T-helper 1 cell treated with Interleukin-12 subunit alpha and Interleukin-12 subunit beta and Interleukin-4 antibody, amounts not matched to agents 30 ng/mL and 1 ng/mL, for 36 hours (primary cell): ENCODE results near the gene MAP7. TPM values are rescaled to one million over a fixed set of nuclear protein-coding genes. Genes with fewer than 3 reads are reported as not detected.
"Not testable (repeated sequence)": the region's sequence is repeated elsewhere in the genome, so short reads cannot be mapped to it uniquely, and the experiment has no call there.

Experiments used
- intact Hi-C: fragments of 100-400 bp; cut with micrococcal nuclease; formaldehyde crosslinking; loops from one replicate; pipeline ENCODE4 v1.15.1; 2024
- total RNA-seq: library from RNA; stranded (reverse); gene quantifications from 2 replicates; pipeline ENCODE4 v1.2.3, GENCODE V29; 2022

Gene MAP7
- total RNA-seq, 1 donor from 2014 or later = 1.4 TPM

DNA sequence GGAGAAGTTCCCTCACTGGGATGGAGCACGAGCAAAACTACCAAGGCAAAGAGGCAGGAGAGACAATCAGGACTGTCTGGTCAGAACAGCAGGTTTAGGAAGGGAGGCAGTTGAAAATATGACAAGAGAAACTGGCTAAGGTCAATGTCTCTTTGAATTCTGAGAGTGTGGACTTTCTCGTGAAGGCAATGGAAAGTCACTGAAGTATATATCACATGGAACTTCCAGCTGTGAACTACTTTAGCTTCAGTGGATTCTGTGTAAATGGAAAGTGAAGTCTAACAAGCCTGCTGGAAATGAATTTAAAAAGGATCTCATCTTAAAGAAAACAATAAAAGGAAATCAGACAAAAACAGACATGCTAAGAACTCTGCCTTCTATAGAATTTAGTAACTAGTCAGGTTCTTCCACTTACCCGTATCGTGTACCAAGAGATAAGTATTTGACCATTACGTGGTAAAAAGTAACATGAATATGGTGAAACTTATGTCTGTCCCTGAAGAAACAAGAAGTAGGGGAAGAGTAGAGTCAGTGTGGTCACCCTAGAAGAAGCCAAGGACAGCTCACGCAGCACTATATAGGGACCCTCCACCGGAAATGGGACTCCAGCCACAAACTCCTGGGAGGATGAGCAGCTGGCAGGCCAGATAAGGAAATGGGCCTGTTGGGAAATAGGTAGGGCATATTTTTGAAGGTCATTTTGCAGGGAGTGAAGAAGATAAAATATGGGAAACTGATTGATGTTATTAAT is 123.4 kb downstream of the MAP7 start:
- intact Hi-C loops = no loop called here

DNA sequence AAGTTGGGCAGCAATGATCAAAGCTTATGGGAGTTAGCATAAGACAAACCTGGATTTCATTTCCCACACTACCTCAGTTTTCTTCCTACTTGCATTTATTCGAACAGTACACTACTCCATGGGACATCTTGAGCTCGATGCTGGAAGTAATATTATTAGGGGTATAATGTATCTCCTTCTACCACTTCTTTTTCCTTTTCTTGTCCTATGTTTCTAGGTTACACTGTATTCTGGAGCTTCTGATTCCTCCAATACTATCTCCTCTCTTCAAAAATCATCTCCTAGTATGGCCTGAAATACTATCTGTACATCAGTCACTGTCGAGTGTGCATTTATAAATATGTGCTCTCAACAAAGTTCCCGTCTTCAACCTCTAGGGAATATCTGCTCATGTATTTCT is 124.4 kb downstream of the MAP7 start:
- intact Hi-C loops = no loop called here

- intact Hi-C loops = no loop called here
Observed at GRCh38 chr6:136424901-136425300, 125.3 kb downstream of the MAP7 start.

DNA sequence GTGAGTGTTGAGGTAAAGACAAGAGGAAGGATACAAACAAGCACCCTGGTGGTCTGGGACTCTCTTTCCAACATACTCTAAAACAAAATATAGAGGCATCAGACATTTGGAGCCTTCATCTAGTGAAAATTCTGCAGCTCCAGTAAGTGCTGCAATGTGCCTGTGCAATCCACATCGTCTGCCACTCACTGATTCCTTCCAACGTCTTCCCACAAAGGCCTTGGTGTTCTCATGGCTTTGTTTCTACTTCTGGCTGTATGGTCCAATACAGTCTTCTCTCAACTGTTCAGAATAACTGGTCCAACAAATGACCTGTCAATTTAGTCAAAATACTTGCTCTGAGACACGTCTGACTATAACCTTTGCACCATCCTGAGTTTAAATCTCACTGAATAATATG is 125.8 kb downstream of the MAP7 start:
- intact Hi-C loops = no loop called here

- intact Hi-C loops = no loop called here
Observed at GRCh38 chr6:136421537-136422158, 128.6 kb downstream of the MAP7 start.

DNA sequence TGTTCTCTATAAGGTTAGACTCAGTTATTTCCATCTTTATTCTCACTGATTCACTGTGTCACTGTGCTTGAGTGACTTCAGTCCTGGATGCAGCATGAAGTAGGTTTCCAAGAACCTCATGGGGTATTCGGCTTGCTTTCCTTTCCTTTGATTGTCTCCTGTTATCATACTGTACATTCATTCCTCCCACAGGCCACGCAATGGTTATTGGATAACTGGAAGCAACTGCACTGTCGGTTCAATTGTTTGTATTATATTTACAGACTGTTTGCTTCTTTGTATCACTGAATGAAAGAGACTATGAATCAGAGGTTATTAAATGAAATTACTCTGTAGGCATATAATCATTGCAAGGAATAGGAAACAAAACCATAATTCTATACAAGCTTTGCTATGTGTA is 129.4 kb downstream of the MAP7 start:
- intact Hi-C loops = no loop called here

- intact Hi-C loops = no loop called here
Observed at GRCh38 chr6:136415351-136416007, 134.7 kb downstream of the MAP7 start.

- intact Hi-C loops = no loop called here
Observed at GRCh38 chr6:136412410-136412809, 137.8 kb downstream of the MAP7 start.

GRCh38 chr6:136411453-136412354 is 138.5 kb downstream of the MAP7 start:
- intact Hi-C loops = no loop called here

- intact Hi-C loops = no loop called here
Observed at GRCh38 chr6:136411025-136411325, 139.2 kb downstream of the MAP7 start.

- intact Hi-C loops = no loop called here
Observed at GRCh38 chr6:136410201-136411024, 139.8 kb downstream of the MAP7 start.

- intact Hi-C loops = no loop called here
Observed at GRCh38 chr6:136409597-136409996, 140.6 kb downstream of the MAP7 start.

DNA sequence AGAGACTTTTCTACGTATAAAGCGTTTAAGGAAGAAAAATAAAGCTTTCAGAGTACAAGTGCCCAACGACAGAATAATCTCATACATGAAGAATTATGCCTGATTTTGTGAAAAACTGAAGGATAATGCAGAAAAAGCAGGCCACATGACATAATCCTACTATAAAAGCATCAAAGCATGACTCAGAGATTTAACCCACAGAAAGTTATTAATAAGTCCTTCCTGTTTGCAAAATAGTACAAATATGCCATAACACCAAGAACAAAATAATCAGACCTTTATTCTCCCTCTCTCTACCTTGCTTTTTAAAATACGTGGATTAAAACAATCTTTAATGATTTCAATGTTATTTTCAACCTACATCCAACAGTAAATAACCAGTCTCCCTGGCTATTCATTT is 142.0 kb downstream of the MAP7 start:
- intact Hi-C loops = no loop called here

DNA sequence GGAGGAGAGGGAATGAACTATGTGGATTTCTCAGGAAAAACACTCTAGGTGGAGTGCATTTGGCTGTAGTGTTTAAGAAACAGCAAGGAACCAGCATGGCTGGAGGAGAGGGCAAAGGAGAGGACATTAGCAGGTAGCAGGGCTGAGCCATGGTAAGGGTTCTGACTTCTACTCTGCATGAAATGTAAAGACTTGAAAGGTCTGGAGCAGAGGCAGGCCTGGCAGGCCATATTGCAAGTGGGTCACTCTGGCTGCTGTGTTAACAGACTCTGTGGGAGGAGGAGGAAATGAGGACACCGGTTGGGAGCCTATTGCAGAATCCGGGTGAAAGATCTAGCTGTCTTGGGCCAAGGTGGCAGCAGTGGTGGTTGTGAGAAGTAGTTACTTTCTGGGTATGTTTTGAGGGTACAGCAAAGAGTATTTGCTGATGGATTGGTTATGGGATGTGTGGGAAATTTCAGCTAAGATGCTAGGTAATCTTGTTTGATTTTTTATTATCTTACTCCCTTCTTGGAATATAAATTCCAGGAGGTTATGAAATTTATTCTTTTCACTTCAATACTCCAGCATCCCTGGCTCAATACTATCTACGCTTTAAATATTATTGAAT is 144.7 kb downstream of the MAP7 start:
- intact Hi-C loops = no loop called here

DNA sequence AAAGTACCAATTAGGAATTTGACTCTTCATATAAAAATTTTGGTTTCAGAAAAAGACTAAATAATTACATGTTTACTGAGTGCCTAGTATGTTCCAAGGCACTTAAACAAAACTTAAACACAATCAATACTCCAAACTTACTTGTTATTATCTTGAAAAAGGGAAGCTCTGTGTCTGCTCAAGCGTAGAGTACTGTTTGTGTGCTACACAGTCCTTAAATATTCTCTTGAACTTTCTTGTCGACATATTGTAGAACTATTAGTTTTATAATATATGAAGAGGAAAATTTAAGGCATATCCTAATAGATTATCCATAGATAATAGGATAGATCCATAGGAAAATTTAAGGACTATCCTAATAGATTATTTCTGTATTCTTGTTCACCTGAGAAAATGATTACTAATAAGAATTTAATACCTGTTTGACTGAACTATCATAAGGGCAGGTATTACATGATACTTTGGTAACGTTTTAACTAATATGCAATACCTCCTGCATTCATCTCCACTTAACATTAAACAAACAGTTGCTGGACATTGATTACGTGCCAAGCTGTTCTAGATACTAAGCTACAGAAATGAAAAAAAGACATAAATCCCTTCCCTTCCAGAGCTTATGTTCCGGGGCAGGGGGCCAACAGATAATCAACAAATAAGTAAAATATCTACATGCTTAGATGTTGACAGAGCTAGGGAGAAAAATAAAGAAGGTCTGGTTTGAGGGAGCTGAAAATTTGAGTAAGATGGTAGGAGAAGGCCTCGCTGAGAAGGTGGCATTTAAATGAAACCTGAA is 145.4 kb downstream of the MAP7 start:
- intact Hi-C loops = no loop called here

DNA sequence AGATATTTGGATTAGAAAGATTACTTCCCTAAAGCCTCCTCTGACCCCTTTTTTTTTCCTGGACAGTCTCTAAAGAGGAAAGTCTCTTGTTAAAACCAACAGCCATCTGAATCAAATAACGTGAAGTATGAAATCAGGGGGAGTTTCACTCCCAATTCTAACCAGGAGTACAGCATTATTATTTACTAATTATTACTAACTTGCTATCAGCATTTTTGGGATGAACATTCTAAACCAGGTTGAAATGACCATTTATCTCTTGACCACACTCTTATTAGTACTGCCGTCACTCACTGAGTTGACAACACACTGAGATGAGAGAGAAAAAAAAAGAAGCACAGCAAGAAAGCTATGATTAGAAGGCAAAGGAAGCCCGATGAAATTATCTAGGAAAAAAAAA is 146.2 kb downstream of the MAP7 start:
- intact Hi-C loops = no loop called here

DNA sequence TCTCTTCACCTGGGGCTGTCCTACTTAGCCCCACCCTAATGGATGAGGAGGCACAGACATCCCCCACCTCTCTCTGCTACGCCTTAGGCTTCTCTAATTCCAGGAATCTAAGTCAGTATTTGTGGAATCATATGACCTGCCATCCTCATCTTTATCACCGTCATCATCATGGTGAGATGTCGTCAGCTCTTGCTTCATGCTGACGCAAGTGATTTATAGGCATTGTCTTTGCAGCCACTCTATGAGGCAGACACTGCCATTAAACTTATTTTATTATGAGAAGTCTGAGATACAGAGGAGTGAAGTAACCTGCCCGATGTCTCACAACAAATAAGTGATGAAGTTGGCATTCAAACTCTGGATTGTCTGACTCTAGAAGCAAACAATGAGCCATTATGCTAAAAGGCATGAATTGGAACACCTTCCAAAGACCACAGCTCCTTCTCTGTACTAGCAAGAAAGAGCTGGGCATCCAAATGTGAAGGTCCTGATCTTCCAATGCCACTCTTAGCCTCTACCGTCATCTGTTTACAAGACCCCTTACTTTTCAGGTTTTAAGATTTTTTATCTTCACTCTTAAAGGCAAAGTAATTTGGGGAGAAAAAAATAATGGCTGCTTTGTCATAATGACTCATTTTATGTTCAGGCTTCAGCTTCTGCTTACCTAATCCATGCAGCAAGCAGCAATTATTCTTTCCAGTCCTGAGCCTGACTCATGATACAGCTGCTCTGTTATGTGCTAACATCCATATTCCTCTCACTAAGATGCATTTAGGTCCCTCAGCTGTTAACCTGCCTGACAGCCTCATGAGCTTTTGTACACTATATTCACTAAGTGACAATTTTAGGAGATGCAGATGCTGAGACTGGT is 146.9 kb downstream of the MAP7 start:
- intact Hi-C loops = no loop called here

- intact Hi-C loops = no loop called here
Observed at GRCh38 chr6:136401749-136402148, 148.5 kb downstream of the MAP7 start.

GRCh38 chr6:136401236-136401635 is 149.0 kb downstream of the MAP7 start:
- intact Hi-C loops = not testable (repeated sequence)
